ENCODE results near the gene DYNC1I2.

DNA sequence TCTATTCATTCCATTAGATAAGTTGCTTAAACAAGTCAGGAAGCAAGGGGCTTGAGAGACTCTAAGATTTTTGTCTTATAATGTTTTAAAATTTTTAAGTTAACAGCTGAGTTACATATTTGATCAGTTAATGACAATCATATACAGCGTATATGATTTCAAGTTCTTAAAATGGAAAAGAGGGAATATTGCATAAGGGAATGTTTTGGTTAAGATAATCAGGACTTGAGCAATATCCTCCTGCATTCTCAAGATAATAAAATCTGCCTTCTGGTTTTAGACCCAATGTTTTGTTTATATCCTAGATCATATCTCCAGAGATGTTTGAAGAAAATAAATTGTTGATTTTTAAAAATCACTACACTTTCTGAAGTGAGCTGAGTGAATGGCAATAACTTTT lies 13.4 kb upstream of the DYNC1I2 start:
- TF ChIP-seq POLR2AphosphoS5 (IDR thresholded peaks at IDR 0.05; ENCODE audit: low read depth, low read length) (no peak), TCF7L2 (IDR thresholded peaks at IDR 0.05; ENCODE audit: low read depth, low read length) (no peak), SIN3A (IDR thresholded peaks at IDR 0.05; ENCODE audit: borderline replicate concordance, insufficient read depth, low read depth, low read length) (no peak)
- TF ChIP-seq, protein P1, sequence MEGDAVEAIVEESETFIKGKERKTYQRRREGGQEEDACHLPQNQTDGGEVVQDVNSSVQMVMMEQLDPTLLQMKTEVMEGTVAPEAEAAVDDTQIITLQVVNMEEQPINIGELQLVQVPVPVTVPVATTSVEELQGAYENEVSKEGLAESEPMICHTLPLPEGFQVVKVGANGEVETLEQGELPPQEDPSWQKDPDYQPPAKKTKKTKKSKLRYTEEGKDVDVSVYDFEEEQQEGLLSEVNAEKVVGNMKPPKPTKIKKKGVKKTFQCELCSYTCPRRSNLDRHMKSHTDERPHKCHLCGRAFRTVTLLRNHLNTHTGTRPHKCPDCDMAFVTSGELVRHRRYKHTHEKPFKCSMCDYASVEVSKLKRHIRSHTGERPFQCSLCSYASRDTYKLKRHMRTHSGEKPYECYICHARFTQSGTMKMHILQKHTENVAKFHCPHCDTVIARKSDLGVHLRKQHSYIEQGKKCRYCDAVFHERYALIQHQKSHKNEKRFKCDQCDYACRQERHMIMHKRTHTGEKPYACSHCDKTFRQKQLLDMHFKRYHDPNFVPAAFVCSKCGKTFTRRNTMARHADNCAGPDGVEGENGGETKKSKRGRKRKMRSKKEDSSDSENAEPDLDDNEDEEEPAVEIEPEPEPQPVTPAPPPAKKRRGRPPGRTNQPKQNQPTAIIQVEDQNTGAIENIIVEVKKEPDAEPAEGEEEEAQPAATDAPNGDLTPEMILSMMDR (IDR thresholded peaks at IDR 0.05), result no peak

Measured in Panc1 (cell line).